Measurements from ENCODE around the gene SPIRE2.
A peak's percentile ranks its signal among the peaks of the same experiment; 100 is the strongest.
"Not testable (repeated sequence)": the region's sequence is repeated elsewhere in the genome, so short reads cannot be mapped to it uniquely, and the experiment has no call there.

The SPIRE2 gene

GRCh38 chr16:89827383-89828198, 684 bp upstream of the SPIRE2 start:
- no peaks in the 10 kb centered on the region for H3K27me3 ChIP-seq (ENCODE audit: control insufficient read depth, insufficient read depth, low read length)
- peak overlapping the region; percentile 18 for H3K9ac ChIP-seq (ENCODE audit: low read length)
- peaks cover 19% of the 10 kb centered on the region for H3K4me1 ChIP-seq (ENCODE audit: control insufficient read depth, insufficient read depth, low read length)
- H3K27ac ChIP-seq (ENCODE audit: low read depth, low read length), result no peak overlapping the region
- H3K9me3 ChIP-seq (ENCODE audit: control insufficient read depth, insufficient read depth, low read depth, low read length), result no peaks in the 10 kb centered on the region
- H3K4me3 ChIP-seq (ENCODE audit: low read depth, low read length), result peak overlapping the region; percentile 67
- H3K36me3 ChIP-seq (ENCODE audit: control insufficient read depth, insufficient read depth, low read length), result no peaks in the 10 kb centered on the region

GRCh38 chr16:89828870-89829629, 775 bp downstream of the SPIRE2 start:
- Histone ChIP-seq H3K4me3 (ENCODE audit: low read depth, low read length) (peak overlapping the region; percentile 70), H3K9ac (ENCODE audit: low read length) (peak overlapping the region; percentile 38), H3K36me3 (ENCODE audit: control insufficient read depth, insufficient read depth, low read length) (peaks cover 3% of the 10 kb centered on the region), H3K27ac (ENCODE audit: low read depth, low read length) (no peak overlapping the region), H3K4me1 (ENCODE audit: control insufficient read depth, insufficient read depth, low read length) (peaks cover 7% of the 10 kb centered on the region), H3K9me3 (ENCODE audit: control insufficient read depth, insufficient read depth, low read depth, low read length) (no peaks in the 10 kb centered on the region), H3K27me3 (ENCODE audit: control insufficient read depth, insufficient read depth, low read length) (no peaks in the 10 kb centered on the region)

GRCh38 chr16:89829630-89830437, 1.6 kb downstream of the SPIRE2 start:
- H3K4me1 ChIP-seq (ENCODE audit: control insufficient read depth, insufficient read depth, low read length), result peaks cover 7% of the 10 kb centered on the region
- H3K4me3 ChIP-seq (ENCODE audit: low read depth, low read length), result peak overlapping the region; percentile 70; the same call in 1 of the 2 replicates
- no peak overlapping the region for H3K9ac ChIP-seq (ENCODE audit: low read length)

GRCh38 chr16:89831810-89832328, 3.6 kb downstream of the SPIRE2 start:
- Histone ChIP-seq H3K36me3 (ENCODE audit: control insufficient read depth, insufficient read depth, low read length) (peaks cover 3% of the 10 kb centered on the region), H3K4me3 (ENCODE audit: low read depth, low read length) (no peak overlapping the region), H3K9ac (ENCODE audit: low read length) (no peak overlapping the region), H3K4me1 (ENCODE audit: control insufficient read depth, insufficient read depth, low read length) (peaks cover 7% of the 10 kb centered on the region), H3K27me3 (ENCODE audit: control insufficient read depth, insufficient read depth, low read length) (no peaks in the 10 kb centered on the region), H3K9me3 (ENCODE audit: control insufficient read depth, insufficient read depth, low read depth, low read length) (0 out of 2 replicates have a peak, but pooled peaks cover 4% of the 10 kb centered on the region), H3K27ac (ENCODE audit: low read depth, low read length) (no peak overlapping the region)

More at GRCh38 chr16:89829630-89830437, 1.6 kb downstream of the SPIRE2 start:
- no peak overlapping the region for H3K27ac ChIP-seq (ENCODE audit: low read depth, low read length)
- no peaks in the 10 kb centered on the region for H3K9me3 ChIP-seq (ENCODE audit: control insufficient read depth, insufficient read depth, low read depth, low read length)
- no peaks in the 10 kb centered on the region for H3K27me3 ChIP-seq (ENCODE audit: control insufficient read depth, insufficient read depth, low read length)
- H3K36me3 ChIP-seq (ENCODE audit: control insufficient read depth, insufficient read depth, low read length), result peaks cover 3% of the 10 kb centered on the region

- not testable (repeated sequence) for H3K27me3 ChIP-seq (ENCODE audit: control insufficient read depth, insufficient read depth, low read length); H3K27ac ChIP-seq (ENCODE audit: low read depth, low read length); H3K4me1 ChIP-seq (ENCODE audit: control insufficient read depth, insufficient read depth, low read length); H3K9me3 ChIP-seq (ENCODE audit: control insufficient read depth, insufficient read depth, low read depth, low read length); H3K36me3 ChIP-seq (ENCODE audit: control insufficient read depth, insufficient read depth, low read length); H3K4me3 ChIP-seq (ENCODE audit: low read depth, low read length); H3K9ac ChIP-seq (ENCODE audit: low read length)
Measured at GRCh38 chr16:89833664-89834363, 5.5 kb downstream of the SPIRE2 start.

GRCh38 chr16:89834813-89835363, 6.6 kb downstream of the SPIRE2 start:
- H3K9ac ChIP-seq (ENCODE audit: low read length); H3K4me3 ChIP-seq (ENCODE audit: low read depth, low read length); H3K36me3 ChIP-seq (ENCODE audit: control insufficient read depth, insufficient read depth, low read length); H3K27me3 ChIP-seq (ENCODE audit: control insufficient read depth, insufficient read depth, low read length); H3K27ac ChIP-seq (ENCODE audit: low read depth, low read length); H3K4me1 ChIP-seq (ENCODE audit: control insufficient read depth, insufficient read depth, low read length); H3K9me3 ChIP-seq (ENCODE audit: control insufficient read depth, insufficient read depth, low read depth, low read length): not testable (repeated sequence)

GRCh38 chr16:89836484-89836883, 8.2 kb downstream of the SPIRE2 start:
- not testable (repeated sequence) for H3K27me3 ChIP-seq (ENCODE audit: control insufficient read depth, insufficient read depth, low read length); H3K4me3 ChIP-seq (ENCODE audit: low read depth, low read length); H3K27ac ChIP-seq (ENCODE audit: low read depth, low read length); H3K9me3 ChIP-seq (ENCODE audit: control insufficient read depth, insufficient read depth, low read depth, low read length); H3K4me1 ChIP-seq (ENCODE audit: control insufficient read depth, insufficient read depth, low read length); H3K9ac ChIP-seq (ENCODE audit: low read length); H3K36me3 ChIP-seq (ENCODE audit: control insufficient read depth, insufficient read depth, low read length)

GRCh38 chr16:89837014-89837546, 8.8 kb downstream of the SPIRE2 start:
- Histone ChIP-seq H3K36me3 (ENCODE audit: control insufficient read depth, insufficient read depth, low read length) (peaks cover 3% of the 10 kb centered on the region), H3K27ac (ENCODE audit: low read depth, low read length) (no peak overlapping the region), H3K27me3 (ENCODE audit: control insufficient read depth, insufficient read depth, low read length) (no peaks in the 10 kb centered on the region), H3K4me1 (ENCODE audit: control insufficient read depth, insufficient read depth, low read length) (peaks cover 9% of the 10 kb centered on the region; the same call in 1 of the 2 replicates), H3K9me3 (ENCODE audit: control insufficient read depth, insufficient read depth, low read depth, low read length) (0 out of 2 replicates have a peak, but pooled peaks cover 4% of the 10 kb centered on the region), H3K4me3 (ENCODE audit: low read depth, low read length) (no peak overlapping the region), H3K9ac (ENCODE audit: low read length) (no peak overlapping the region)

GRCh38 chr16:89841275-89841674, 13.0 kb downstream of the SPIRE2 start:
- Histone ChIP-seq H3K9ac (ENCODE audit: low read length) (no peak overlapping the region), H3K27me3 (ENCODE audit: control insufficient read depth, insufficient read depth, low read length) (no peaks in the 10 kb centered on the region), H3K4me1 (ENCODE audit: control insufficient read depth, insufficient read depth, low read length) (peaks cover 9% of the 10 kb centered on the region; the same call in 1 of the 2 replicates), H3K27ac (ENCODE audit: low read depth, low read length) (no peak overlapping the region), H3K4me3 (ENCODE audit: low read depth, low read length) (no peak overlapping the region), H3K9me3 (ENCODE audit: control insufficient read depth, insufficient read depth, low read depth, low read length) (no peaks in the 10 kb centered on the region), H3K36me3 (ENCODE audit: control insufficient read depth, insufficient read depth, low read length) (no peaks in the 10 kb centered on the region)
